Middle frontal gyrus (tissue), 1 donor: ENCODE measurements around the gene SH2D2A.

ENCODE experiments used
- DNase-seq: peaks from one replicate; pipeline ENCODE4 v3.0.0-alpha.2; 2015; ENCODE audit warnings: low spot score; ENCODE audit errors: extremely low spot score

Gene SH2D2A

GRCh38 chr1:156847591-156848460, 31.2 kb upstream of the SH2D2A start:
- DNase-seq = no peak

- DNase-seq = no peak
Measured at GRCh38 chr1:156846643-156847042, 30.0 kb upstream of the SH2D2A start.

GRCh38 chr1:156845953-156846545, 29.4 kb upstream of the SH2D2A start:
- DNase-seq = no peak

GRCh38 chr1:156845055-156845952, 28.7 kb upstream of the SH2D2A start:
- DNase-seq = no peak

- DNase-seq = no peak
Measured at GRCh38 chr1:156844638-156845037, 28.0 kb upstream of the SH2D2A start.

- DNase-seq = no peak
Measured at GRCh38 chr1:156844102-156844501, 27.5 kb upstream of the SH2D2A start.

GRCh38 chr1:156842618-156843300, 26.1 kb upstream of the SH2D2A start:
- DNase-seq = no peak

GRCh38 chr1:156841295-156841855, 24.7 kb upstream of the SH2D2A start:
- no peak for DNase-seq

- DNase-seq = no peak
Measured at GRCh38 chr1:156840898-156841279, 24.2 kb upstream of the SH2D2A start.

- DNase-seq = no peak
Measured at GRCh38 chr1:156840186-156840897, 23.7 kb upstream of the SH2D2A start.

- no peak for DNase-seq
Measured at GRCh38 chr1:156839426-156840109, 22.9 kb upstream of the SH2D2A start.

- DNase-seq = no peak
Measured at GRCh38 chr1:156838972-156839371, 22.3 kb upstream of the SH2D2A start.

- no peak for DNase-seq
Measured at GRCh38 chr1:156836892-156837291, 20.2 kb upstream of the SH2D2A start.

- no peak for DNase-seq
Measured at GRCh38 chr1:156836041-156836654, 19.5 kb upstream of the SH2D2A start.

- no peak for DNase-seq
Measured at GRCh38 chr1:156834322-156834721, 17.7 kb upstream of the SH2D2A start.

- no peak for DNase-seq
Measured at GRCh38 chr1:156833603-156834002, 17.0 kb upstream of the SH2D2A start.

GRCh38 chr1:156832434-156832833, 15.8 kb upstream of the SH2D2A start:
- DNase-seq = no peak

GRCh38 chr1:156828400-156829124, 11.9 kb upstream of the SH2D2A start:
- DNase-seq = no peak

- DNase-seq = peak; percentile 22
Measured at GRCh38 chr1:156826630-156827029, 10.0 kb upstream of the SH2D2A start.
